ENCODE data around the gene VSIG8.

Gene VSIG8

DNA sequence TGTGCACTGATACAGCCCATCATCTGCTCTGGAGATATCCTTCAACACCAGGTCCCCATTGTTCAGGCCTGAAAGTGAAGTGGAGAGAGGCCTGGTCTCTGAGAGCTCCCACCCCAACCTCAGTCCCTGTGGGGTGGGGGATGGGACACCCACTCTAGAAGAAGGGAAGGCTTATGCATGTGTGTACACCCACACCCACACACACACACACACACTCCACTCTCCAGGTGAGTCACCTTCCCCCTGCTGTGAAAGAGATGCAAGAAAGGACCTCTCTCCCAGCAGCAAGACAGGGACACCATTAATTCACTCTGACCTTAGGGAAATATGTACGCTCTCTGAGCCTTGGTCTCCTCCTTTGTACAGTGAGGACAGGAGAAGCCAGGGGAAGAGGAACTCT lies 5.9 kb downstream of the VSIG8 start:
- no peak for DNase-seq (ENCODE audit: low spot score)

DNA sequence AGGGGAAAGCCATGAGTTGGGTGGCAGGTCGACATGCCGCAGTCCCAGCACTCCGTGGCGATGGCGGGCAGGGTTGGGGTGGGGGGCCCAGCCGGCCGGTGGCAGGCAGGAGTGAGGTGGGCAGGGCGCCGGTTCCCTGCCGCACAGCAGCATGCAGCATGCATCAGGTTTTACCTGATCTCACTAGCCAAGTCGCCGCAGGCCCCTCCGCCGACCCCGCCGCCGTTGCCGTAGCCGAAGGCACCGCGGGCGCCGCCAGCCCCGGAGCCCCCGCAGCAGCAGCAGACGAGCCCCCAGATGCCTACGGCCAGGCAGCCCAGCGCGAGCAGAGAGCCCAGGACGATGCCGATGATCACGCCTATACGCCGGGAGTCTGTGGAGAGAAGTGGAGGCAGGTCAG lies 6.7 kb downstream of the VSIG8 start:
- no peak for DNase-seq (ENCODE audit: low spot score)

DNA sequence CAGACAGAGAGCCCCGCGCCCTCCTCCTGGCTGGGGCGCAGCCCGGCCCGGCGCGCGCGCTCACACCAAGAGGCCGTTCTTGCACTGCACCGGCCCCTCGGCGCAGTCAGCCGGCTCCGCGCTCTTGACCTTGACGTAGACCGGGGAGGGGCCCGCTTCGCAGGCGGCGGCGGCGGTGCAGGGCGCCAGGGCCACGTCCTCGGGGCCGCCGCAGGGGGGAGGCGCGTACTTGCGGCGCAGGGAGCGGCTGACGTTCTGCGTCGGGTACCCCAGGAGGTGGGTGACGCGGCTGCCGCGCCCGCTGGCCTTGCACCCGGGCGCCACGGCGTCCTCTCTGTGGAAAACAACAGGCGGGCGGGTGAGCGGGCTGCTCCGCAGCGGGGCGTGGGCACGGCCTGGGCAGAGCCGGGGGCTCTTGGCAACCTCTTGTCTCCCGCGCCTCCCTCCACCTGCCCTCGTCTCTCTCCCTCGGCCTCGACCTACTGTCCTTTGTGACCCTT lies 7.7 kb downstream of the VSIG8 start:
- peak; percentile 92 for DNase-seq (ENCODE audit: low spot score)

DNA sequence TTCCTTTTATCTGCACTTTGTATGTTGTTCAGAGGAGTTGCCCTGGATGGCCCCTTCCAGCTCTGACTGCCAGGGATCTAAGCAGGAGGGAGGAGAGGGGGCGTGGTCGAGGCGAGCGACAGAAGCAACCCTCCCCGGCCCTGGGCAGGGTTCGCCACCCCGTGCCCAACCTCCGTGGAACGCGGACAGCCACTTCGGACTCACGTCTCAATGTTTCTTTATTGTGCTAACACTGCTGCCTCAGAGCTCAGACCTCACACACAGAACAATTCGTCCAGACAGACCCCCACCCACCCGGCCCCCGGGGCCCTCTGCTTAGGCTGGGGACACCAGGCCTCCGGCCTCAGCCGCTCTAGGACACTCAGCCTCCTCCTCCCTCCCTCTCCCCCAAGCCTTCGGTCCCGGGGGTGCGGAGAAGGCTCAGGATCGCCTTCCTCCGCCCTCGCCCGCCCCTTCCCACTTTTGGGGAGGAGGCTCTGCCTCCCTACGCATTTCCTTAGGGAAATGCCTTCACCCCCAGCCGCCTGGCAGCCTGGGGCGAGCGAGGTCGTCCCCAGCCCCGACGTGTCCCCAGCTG lies 8.3 kb downstream of the VSIG8 start:
- DNase-seq (ENCODE audit: low spot score): peak; percentile 61

DNA sequence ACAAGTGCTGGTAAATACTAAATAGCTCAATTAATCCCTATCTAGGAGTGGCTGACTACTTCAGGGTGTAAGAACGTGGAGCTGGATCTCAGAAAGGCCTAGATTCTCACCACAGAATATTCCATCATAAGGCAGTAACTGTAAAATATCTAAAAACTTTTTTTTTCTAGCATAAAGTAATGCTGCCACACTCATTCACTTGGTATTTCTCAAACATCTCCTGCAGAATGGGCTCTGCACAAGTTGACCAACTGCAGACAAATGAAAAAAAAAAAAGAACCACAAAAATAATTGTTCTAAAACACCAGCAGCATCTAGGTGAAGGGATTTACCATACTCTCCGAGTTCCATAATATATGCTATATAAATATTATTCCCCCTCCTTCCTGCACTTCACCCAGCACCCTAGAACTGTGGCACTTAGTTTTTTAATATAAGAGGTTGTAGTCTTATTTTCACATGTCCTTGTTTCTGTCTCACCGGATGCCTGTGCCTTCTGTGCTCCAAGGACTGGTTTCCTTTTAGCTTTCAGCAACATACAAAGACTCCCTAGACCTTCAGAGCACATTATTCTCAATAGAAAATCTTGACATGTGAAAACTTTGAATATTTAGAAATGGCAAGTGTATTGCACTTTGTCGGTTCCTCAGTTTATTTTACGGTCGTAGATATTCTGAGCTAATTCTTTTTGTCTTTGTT lies 8.9 kb downstream of the VSIG8 start:
- DNase-seq (ENCODE audit: low spot score): no peak

DNA sequence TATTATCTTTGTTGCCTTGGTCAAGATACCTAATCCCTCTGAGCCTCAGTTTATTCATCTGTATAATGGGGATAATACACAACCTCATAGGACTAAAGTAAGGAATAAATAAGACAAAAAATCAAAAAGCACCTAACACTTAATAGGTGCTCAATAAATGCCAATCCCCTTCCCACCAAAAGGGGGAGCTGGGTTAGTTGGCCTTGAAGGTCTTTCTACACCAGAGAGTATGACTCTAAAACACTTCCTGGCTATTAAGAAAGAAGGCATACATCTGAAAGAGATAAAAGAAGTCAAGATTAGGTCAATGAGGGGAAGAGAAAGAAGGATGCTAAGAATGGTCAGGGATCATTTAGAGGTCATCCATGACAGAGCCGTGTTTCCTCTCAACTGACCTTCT lies 11.1 kb downstream of the VSIG8 start:
- DNase-seq (ENCODE audit: low spot score): no peak

DNA sequence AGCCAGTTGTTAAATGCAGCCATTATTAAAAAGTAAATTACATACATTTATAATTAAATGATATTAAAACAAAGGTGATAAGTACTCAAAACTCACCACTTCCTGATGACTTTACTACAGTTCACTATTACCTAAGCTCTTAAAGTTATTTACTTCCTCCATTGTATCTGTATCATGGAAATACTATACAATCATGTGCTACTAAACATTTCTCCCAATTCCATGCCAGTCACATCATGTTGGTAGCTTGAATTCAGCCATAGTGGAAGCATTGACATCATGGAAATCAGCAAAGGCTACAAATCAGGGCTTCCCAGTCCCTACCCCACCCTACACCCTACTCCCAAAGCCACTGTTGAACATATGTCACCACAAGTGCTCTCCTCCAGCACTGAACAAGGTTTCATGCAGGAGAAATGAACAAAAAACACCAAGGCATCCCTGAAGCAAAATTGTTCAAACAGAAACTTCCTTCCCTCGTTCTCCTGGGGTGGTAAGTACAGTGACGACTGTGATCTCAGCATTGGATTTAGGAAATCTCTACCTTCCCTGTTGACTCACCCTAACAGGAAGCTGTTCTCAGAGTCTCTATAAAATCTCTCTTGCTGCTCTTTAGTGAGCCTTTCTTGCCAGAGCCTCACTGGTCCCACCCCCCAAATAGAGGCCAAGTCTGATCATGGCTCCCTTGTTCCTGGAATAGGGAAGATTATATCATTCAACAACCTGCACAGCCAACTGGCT lies 12.7 kb downstream of the VSIG8 start:
- DNase-seq (ENCODE audit: low spot score): no peak

DNA sequence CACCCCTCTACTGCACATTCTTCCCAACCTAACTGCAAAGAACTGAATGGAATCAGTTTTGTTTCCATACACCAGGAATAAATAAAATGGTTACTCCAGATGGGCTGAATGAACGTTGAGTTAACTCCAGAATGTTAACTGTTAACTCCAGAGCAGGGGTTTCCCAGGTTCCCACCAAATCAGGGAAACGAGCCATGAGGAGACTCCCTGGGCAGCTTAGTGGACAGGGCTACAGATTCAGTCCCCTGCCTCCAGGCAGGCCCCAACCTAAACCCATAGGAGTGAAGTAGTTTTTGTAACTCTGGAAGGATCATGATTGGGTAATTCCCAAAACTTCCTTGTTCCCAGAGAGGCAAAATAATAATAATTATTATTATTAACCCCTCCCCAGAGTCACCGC lies 14.1 kb downstream of the VSIG8 start:
- no peak for DNase-seq (ENCODE audit: low spot score)

DNA sequence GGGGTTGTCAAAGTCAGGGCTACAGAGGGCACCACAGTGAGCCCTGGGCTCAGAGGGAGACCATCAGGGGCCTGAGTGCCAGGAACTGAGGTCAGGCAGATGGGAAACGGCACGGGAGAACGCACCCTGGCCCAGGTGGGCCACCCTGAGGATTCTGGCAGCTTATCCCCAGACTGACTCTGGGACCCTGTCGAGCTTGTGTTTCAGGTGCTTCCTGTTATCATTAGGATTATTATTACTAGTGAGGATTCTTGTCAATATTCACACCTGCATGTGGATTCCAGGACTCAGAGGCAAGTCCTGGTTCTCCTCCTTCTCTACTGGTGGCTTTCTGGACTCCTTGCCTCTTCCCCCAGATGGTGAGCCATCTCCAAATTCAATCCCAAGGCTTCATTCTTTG lies 15.2 kb downstream of the VSIG8 start:
- DNase-seq (ENCODE audit: low spot score): no peak

DNA sequence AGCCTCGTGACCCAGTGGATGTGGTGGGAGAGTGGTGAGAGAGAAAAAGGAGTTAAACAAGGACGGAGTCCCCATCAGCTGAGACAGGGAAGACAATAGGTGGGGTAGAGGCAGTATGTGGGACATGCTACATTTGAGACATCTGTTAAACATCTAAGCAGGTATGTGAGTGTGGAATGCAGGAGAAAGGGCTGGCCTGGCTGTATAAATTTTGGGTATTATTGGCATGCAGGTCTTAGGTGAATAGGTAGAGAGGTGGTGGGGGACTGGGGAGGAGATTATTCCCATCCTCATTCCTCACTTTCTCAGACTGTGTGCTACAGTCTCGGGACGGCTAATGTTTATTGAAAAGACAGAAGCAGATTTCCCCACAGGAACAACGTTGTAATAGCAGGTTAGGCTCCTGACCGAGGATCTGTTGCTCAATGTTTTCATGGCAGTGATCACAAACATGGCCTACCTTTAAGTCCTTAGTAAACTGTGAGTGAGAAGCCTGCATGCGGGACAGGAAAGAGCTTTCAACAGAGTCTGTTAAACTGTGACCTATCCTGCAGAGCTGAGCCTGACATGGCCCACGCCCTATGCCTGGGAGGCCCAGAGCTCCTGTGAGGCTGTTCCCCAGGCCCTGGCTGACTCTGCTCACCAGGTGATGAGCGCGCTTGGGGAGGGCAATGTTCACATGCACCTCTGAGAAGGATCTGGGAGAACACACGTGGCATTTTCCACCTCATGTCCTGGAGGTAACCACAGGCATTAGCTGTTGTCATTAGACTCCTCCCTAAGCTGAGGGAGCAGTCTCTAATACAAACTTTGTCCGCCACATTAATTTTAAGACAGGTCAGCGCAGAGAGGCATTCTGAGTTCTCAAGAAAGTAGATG lies 16.5 kb downstream of the VSIG8 start:
- DNase-seq (ENCODE audit: low spot score): no peak

DNA sequence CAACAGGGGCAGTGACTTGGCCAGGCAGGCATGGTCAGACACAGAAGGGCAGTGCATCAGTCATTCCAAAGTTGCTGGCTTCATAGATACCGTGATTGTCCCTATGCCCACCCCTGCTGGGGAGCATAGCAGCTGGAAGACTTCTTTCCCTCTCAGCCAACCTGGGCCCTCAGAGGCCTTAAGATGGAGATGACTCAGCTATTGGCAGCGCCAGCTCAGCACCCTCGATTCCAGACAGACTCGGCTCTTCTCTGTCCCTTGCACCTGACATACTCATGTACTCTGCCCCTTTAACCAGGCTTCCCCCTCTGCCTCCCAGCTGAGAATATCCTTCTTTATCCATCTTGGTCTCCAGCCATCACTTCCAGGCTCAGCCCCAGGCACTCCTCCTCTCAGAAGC lies 19.0 kb downstream of the VSIG8 start:
- DNase-seq (ENCODE audit: low spot score): no peak

DNA sequence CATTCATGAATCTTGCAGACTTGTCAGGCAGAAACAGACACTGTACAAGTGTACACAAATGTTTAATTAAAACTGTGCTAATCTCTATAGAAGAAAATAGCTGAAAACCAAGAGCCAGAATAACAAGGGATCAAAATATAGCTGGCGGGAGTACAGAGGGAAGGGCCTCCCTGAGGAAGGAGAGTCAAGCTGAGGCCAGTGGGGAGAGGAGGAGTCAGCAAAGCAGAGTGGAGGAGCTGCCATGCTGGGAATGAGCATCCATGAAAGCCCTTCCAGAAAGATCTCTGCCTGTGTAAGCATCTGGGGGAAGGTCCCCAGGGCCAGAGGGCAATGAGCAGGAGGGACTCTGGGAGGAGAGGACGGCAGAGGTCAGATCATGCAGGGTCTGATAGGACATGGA lies 20.7 kb downstream of the VSIG8 start:
- no peak for DNase-seq (ENCODE audit: low spot score)

DNA sequence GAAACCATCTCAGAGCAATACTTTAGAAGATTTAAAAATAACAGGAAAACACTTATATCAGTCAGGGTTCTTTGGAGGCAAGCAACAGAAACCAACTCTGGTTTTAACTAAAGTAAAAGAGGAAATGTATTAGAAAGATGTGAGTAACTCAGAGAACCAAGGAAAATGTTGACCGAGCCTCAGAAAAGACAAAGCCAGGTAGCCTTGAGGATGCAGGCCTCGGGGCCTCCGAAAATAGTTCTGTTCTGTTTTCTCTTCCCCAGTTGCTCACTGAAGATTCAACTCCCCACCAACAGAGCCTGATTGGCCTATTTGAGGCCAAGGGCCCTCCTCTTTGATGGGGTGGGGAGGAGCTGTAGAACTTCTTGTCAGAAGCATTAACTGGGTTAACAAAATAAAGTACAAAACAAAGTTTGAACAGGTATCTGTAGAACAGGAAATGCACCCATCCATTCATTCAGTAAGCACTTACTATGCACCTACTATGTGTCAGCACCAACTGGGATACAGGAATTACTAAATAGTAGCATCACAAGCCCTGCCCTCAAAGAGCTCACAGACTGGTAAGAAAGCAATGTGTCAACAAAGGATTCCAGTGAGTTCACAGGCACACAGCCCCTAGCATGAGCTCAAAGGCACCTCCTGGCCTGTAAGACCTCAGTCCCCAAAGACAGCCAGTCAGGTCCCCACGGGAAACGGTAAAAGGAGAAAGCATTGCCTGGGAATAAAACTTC lies 23.2 kb downstream of the VSIG8 start:
- DNase-seq (ENCODE audit: low spot score): no peak

DNA sequence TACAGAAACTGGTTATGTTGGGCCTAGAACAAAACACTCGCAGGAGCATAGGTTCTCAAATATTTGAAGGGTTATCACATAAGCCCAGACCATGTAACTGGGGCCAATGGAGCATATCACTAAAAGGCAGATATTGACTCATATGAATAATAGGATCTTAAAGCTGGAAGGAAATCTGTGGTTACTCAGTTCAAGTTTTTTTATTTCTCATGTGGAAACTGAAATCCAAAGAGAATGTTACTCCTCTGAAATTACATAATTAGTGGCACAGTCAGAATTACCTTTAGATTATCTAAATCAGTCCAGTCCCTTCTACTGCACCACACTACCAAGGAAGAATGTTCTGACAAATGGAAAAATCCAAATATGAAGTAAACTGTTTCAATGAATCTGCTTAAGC lies 23.7 kb downstream of the VSIG8 start:
- DNase-seq (ENCODE audit: low spot score): no peak

DNA sequence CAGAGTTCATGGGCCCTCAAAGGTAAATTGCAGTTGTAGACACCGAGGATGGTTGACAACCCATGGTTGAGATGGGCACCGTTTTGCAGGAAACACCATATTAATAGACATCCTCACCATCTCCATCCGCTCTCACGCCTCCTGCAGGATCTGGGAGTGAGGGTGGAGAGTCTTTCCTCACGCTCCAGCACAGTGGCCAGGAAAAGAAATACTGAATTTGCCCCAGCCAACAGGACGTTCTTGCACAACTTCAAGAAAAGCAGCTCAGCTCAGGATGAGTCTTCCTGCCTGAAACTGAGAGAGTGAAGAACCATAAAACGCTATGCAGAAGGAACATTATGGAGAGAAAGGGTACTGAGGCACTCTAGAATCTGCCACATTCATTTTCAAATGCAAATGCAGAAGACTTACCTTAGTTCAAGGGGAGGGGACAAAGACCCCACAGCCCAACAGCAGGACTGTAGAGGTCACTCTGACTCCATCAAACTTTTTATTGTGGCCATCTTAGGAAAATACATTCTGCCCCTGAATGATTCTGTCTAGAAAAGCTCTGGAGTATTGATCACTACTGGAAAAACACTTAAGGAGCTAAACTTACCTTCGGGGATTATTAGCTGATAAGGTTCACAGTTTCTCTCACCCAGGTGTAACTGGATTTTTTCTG lies 26.5 kb downstream of the VSIG8 start:
- DNase-seq (ENCODE audit: low spot score): no peak

DNA sequence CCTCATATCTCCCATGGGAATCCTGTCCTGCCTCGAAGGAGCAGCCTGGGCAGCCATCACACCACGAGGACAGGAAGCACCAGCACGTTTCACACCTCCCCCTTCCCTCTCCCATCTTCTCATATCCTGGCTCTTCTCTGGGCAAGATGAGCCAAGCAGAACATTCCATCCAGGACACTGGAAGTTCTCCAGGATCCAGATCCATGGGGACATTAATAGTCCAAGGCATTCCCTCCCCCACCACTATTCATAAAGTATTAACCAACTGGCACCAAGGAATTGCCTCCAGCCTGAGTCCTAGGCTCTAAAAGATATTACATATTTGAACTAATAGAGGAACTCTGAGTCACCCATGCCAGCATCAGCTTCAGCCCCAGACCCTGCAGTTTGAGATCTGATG lies 27.1 kb downstream of the VSIG8 start:
- DNase-seq (ENCODE audit: low spot score): no peak

DNA sequence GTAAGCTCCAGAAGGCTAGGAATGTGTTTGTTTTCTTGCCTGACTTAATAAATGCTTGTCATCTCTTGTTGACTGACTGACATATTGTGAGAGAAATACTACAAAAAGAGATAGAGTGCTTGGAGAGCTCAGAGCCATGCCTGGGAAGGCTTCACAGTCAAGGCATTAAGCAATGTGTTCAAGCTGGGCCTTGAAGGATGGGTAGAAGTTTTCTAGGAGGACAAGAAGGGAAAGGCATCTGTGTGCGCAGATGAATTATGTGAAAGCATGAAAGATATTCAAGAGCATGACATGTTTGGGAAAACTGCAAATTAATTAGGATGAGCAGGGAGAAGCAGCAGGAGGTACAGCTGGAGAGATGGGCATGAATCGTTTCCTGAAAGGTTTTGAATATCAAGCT lies 30.1 kb downstream of the VSIG8 start:
- DNase-seq (ENCODE audit: low spot score): no peak

DNA sequence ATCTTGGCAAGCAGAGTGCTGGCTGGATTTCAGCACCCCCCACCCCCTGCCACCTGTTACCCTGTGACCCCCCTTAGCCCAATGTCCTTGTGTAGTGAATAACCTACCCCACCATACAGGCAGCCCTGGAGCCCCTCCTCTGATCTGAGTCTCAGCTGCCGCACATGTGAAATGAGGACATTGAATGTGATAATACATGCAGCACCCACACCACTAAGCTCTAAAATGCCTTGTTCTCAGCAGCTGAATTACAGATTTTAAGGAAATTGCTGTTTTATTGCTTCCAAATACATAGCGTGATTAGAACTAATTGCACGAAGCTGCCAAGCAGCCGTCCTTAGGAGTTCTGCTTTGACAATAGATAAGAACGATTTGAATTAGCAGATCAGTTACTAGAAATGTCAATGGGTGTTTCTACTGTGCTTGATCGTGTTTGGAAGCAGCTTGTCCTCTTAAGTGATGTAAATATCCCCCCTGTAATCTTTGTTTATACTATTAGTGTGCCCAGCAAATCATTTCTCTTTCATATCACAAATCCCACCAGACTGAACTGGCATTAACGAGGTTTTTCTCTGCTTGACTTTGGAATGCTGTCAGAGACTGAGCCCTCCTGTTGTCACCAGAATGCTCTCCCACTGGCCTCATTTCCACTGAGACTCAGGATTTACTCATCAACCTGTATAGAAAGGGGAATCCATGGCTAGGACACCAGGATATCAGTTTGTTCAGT lies 30.9 kb downstream of the VSIG8 start:
- no peak for DNase-seq (ENCODE audit: low spot score)

DNA sequence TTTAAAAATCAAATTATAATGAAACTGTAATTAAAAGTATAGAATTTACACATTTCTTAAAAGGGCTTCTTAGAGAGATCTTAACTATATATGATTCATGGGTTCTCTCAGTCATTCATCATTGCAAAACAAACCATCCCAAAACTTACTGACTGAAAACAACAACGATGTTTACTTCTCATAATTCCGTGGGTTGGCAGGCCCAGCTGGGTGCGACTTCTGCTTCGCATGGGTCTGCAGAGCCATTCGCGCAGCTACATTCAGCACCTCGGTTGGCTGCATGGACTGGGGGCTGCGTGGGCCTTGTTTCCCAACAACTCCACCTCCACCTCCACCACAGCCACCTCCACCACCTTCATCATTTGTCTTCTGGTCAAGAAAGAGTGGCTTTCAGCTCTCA lies 31.7 kb downstream of the VSIG8 start:
- no peak for DNase-seq (ENCODE audit: low spot score)

DNA sequence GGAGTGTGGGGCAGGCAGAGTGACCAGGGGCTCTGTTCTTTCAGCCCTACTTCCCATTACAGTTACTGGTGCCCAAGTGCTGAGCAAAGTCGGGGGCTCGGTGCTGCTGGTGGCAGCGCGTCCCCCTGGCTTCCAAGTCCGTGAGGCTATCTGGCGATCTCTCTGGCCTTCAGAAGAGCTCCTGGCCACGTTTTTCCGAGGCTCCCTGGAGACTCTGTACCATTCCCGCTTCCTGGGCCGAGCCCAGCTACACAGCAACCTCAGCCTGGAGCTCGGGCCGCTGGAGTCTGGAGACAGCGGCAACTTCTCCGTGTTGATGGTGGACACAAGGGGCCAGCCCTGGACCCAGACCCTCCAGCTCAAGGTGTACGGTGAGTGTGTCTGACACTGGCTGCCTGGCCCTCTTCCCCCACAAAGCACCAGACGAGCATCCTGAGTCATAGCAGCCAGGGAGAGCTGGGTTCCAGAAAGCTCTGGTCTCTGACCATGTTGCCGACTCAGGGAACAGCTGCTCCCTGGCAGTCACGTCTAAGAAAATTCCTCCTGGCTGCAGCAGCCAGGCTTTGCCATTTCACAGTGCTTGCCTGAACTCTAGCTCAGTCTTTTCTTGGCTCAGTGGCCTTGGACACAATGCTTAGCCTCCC lies 32.5 kb downstream of the VSIG8 start:
- no peak for DNase-seq (ENCODE audit: low spot score)
